GM13976 (cell line): ENCODE data around the gene SF3A2.

Source experiments
- DNase-seq: peaks from one replicate; pipeline ENCODE4 v3.0.0; 2012; ENCODE audit warnings: low spot score
- CTCF ChIP-seq: IDR thresholded peaks from 2 replicates; pipeline ENCODE4 v1.5.1; 2012; ENCODE audit warnings: borderline replicate concordance, mild to moderate bottlenecking; ENCODE audit not compliant: insufficient read depth; ENCODE audit errors: extremely low read depth, missing control alignments, control extremely low read depth
- in situ Hi-C: fragments of 300-500 bp; cut with MboI; formaldehyde crosslinking; loops from one replicate; pipeline ENCODE4 v1.12.0; 2022; ENCODE audit warnings: low sequenced_read_pairs, mixed read lengths, inconsistent platforms; ENCODE audit not compliant: unreplicated experiment

Gene SF3A2

GRCh38 chr19:2221250-2221831 lies 15.3 kb upstream of the SF3A2 start:
- no peak for DNase-seq
- in situ Hi-C loops = no loop called here

GRCh38 chr19:2221918-2222317 lies 14.7 kb upstream of the SF3A2 start:
- in situ Hi-C loops = no loop called here
- no peak for DNase-seq
- TF ChIP-seq CTCF = no peak

More at GRCh38 chr19:2221250-2221831, 15.3 kb upstream of the SF3A2 start:
- TF ChIP-seq CTCF = no peak

- no peak for DNase-seq
- in situ Hi-C loops = no loop called here
- TF ChIP-seq CTCF = no peak
These were observed 13.2 kb upstream of the SF3A2 start for GRCh38 chr19:2223391-2223790.

- in situ Hi-C loops = no loop called here
- no peak for TF ChIP-seq CTCF
- DNase-seq = no peak
These were observed 12.7 kb upstream of the SF3A2 start for GRCh38 chr19:2223959-2224358.

GRCh38 chr19:2224754-2225349 lies 11.8 kb upstream of the SF3A2 start:
- in situ Hi-C loops = no loop called here
- TF ChIP-seq CTCF = no peak
- DNase-seq = no peak

- no peak for TF ChIP-seq CTCF
- DNase-seq = no peak
- in situ Hi-C loops = no loop called here
These were observed 11.1 kb upstream of the SF3A2 start for GRCh38 chr19:2225415-2226050.
